Ishikawa (cell line): ENCODE measurements around the gene SCN7A.

Experiments
- NFIC ChIP-seq: IDR thresholded peaks from 2 replicates; pipeline ENCODE4 v1.6.1; 2012
- RAD21 ChIP-seq: IDR thresholded peaks from 2 replicates; pipeline ENCODE4 v1.6.1; 2012; ENCODE audit warnings: low read depth
- TEAD4 ChIP-seq: IDR thresholded peaks from 2 replicates; pipeline ENCODE4 v1.6.1; 2012
- ZBTB7A ChIP-seq: IDR thresholded peaks from 2 replicates; pipeline ENCODE4 v1.6.1; 2012; ENCODE audit warnings: low read depth
- TF ChIP-seq, protein P1 (sequence below): IDR thresholded peaks from 2 replicates; pipeline ENCODE4 v1.6.1; 2012; ENCODE audit warnings: low read depth, mild to moderate bottlenecking
- TF ChIP-seq, protein P2 (sequence below): IDR thresholded peaks from 2 replicates; pipeline ENCODE4 v1.6.1; 2012
- TF ChIP-seq, protein P3 (sequence below): IDR thresholded peaks from 2 replicates; pipeline ENCODE4 v1.6.1; 2012

DNA sequence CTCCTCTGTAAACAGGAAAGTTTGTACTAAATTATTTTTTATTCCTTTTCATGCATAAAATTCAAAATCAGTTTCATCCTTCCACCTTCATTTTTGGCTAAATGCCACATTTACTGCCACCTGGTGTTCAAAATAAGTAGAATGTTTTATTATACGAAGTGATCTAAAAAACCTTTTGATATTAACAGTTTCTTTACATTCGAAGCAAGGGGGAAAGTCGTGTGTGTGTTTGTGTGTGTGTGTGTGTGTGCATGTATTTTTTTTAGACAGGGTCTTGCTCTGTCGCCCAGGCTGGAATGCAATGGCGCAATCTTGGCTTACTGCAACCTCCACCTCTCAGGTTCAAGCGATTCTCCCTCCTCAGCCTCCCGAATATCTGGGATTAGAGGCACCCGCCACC lies 109.3 kb downstream of the SCN7A start:
- TF ChIP-seq, protein P1, sequence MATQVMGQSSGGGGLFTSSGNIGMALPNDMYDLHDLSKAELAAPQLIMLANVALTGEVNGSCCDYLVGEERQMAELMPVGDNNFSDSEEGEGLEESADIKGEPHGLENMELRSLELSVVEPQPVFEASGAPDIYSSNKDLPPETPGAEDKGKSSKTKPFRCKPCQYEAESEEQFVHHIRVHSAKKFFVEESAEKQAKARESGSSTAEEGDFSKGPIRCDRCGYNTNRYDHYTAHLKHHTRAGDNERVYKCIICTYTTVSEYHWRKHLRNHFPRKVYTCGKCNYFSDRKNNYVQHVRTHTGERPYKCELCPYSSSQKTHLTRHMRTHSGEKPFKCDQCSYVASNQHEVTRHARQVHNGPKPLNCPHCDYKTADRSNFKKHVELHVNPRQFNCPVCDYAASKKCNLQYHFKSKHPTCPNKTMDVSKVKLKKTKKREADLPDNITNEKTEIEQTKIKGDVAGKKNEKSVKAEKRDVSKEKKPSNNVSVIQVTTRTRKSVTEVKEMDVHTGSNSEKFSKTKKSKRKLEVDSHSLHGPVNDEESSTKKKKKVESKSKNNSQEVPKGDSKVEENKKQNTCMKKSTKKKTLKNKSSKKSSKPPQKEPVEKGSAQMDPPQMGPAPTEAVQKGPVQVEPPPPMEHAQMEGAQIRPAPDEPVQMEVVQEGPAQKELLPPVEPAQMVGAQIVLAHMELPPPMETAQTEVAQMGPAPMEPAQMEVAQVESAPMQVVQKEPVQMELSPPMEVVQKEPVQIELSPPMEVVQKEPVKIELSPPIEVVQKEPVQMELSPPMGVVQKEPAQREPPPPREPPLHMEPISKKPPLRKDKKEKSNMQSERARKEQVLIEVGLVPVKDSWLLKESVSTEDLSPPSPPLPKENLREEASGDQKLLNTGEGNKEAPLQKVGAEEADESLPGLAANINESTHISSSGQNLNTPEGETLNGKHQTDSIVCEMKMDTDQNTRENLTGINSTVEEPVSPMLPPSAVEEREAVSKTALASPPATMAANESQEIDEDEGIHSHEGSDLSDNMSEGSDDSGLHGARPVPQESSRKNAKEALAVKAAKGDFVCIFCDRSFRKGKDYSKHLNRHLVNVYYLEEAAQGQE: no peak
- TF ChIP-seq, protein P2, sequence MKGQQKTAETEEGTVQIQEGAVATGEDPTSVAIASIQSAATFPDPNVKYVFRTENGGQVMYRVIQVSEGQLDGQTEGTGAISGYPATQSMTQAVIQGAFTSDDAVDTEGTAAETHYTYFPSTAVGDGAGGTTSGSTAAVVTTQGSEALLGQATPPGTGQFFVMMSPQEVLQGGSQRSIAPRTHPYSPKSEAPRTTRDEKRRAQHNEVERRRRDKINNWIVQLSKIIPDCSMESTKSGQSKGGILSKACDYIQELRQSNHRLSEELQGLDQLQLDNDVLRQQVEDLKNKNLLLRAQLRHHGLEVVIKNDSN: no peak
- TF ChIP-seq, protein P3, sequence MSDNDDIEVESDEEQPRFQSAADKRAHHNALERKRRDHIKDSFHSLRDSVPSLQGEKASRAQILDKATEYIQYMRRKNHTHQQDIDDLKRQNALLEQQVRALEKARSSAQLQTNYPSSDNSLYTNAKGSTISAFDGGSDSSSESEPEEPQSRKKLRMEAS: no peak
- TF ChIP-seq RAD21 (no peak; the same call in 1 of the 2 replicates), ZBTB7A (no peak), TEAD4 (no peak), NFIC (peak; percentile 94)
